Left colon (tissue), 2 donors: ENCODE data around the gene MYH14. TPM values are rescaled to one million over a fixed set of nuclear protein-coding genes. Genes with fewer than 3 reads are reported as not detected.
A peak's percentile ranks its signal among the peaks of the same experiment; 100 is the strongest.

Experiments used
- ATAC-seq: fragments of 200-7000 bp; cut with Tn5 transposase; one replicate; pipeline ENCODE4 v1.9.1; 2020; ENCODE audit warnings: mild to moderate bottlenecking, moderate library complexity
- DNase-seq, 2 donors: peaks; one replicate each; pipeline ENCODE4 v3.0.0-alpha.2; 2020
- intact Hi-C, 2 donors: fragments of 100-400 bp; cut with DNase I in 1 of 2; cut with micrococcal nuclease in 1 of 2; formaldehyde crosslinking; loops; one replicate each; pipeline versions ENCODE4 v1.11.2 to v1.14.0; 2022; cut with DNase I, micrococcal nuclease
- total RNA-seq, 2 donors: library from RNA; stranded (reverse); fragmentation: NEBNext Ultra II Directional; extraction: Animal tissue kit (Norgen Biotek cat#: 25700); gene quantifications; one replicate each; pipeline ENCODE4 v1.2.1, GENCODE V29; 2021
- donor health status: DM: no; HTN: no; CAD: no.
- donor health status: DM: yes; HTN: yes; CAD: no.

MYH14 gene
- total RNA-seq, 2 donors from 2014 or later = 455 to 653 TPM

DNA sequence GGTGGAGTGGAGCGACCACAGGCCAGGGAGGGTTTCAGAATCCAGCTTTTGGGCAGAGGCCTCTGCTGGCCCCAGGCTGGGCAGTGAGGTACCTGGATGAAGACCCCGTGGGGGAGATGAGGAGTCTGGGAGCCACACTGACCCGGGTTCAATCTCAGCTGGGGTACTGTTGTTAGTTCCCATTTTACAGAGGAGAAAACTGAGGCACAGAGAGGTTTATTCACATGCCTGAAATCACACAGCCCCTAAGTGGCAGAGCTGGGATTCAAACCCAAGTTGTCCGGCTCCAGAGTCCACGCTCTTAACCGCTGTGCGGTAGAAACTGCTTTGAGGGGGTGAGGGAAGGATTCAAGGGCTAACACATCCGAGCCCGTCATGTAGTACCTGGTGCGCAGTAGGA lies 45.0 kb downstream of the MYH14 start:
- intact Hi-C loops = no loop called here
- ATAC-seq (peak; percentile 6), DNase-seq (no peak)

DNA sequence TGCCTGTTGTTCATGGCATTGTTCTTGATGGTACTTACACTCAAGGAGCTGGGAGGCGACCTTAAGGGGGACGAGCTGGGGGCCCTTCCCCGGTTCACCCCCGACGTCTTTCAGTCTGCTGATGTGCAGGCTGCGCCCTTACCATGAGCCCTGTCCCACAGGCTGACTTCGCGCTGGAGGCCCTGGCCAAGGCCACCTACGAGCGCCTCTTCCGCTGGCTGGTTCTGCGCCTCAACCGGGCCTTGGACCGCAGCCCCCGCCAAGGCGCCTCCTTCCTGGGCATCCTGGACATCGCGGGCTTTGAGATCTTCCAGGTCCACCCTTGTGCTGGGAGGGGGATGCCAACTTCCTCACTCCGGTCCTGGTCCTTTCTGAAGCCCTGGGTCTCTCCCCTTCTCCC lies 45.4 kb downstream of the MYH14 start:
- DNase-seq (no peak), ATAC-seq (peak; percentile 6)
- intact Hi-C loops = no loop called here

DNA sequence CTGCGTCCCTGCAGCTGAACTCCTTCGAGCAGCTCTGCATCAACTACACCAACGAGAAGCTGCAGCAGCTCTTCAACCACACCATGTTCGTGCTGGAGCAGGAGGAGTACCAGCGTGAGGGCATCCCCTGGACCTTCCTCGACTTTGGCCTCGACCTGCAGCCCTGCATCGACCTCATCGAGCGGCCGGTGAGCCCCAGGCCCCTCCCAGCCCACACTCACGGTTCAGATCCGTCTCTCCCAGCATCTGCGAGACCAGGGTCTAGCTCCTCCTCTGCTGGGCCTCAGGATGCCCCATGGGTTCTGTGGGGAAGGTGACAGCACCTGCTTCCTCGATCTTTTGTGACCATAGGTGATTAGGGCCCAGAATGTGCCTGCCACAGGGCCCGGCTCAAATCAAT lies 46.2 kb downstream of the MYH14 start:
- ATAC-seq (no peak), DNase-seq (no peak)

GRCh38 chr19:50250450-50251136 lies 47.2 kb downstream of the MYH14 start:
- no peak for DNase-seq
- intact Hi-C loops = no loop called here

More for the DNA sequence above, 46.2 kb downstream of the MYH14 start:
- intact Hi-C loops = no loop called here

GRCh38 chr19:50252111-50252886 lies 48.9 kb downstream of the MYH14 start:
- intact Hi-C loops = no loop called here
- ATAC-seq = peak; percentile 53
- DNase-seq = peak in 1 of 2 donors; percentile 28

More at GRCh38 chr19:50250450-50251136, 47.2 kb downstream of the MYH14 start:
- ATAC-seq = no peak

DNA sequence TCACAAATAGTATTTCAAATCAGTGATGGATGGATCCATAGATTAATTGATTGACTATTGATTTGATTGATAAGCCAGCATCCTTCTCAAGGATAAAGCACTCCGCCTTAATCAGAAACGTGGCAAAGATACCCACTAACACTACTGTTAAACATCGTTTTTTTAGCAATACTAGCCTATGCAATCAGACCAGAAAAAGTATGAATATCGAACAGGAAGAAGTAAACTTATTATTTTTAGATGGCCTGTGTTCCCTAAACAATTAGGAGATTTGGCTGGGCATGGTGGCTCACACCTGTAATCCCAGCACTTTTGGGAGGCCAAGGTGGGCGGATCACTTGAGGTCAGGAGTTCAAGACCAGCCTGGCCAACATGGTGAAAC lies 49.5 kb downstream of the MYH14 start:
- intact Hi-C loops = no loop called here
- no peak for DNase-seq
- no peak for ATAC-seq

DNA sequence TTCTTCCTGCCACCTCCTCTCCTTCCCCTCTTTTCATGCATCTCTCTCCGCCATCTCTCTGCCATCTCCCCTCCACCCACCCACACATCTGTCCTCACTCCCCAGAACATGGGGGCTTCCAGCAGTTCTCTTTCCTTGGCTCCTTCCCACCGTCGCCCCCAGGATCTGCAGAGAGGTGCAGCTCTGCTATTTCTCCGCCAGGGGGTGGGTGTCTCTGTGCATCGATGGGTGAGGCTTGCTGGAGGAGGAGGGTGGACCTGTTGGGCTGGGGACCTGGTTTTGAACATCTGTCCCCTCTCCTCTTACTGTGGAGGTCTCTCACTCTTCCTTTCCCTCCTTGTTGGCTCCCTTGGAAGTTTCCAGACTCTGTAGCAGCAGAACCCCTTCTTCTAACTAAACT lies 51.7 kb downstream of the MYH14 start:
- ATAC-seq = no peak
- intact Hi-C loops = no loop called here

GRCh38 chr19:50257141-50257540 lies 53.7 kb downstream of the MYH14 start:
- ATAC-seq = no peak
- DNase-seq = no peak
- intact Hi-C loops = no loop called here

More for the DNA sequence above, 51.7 kb downstream of the MYH14 start:
- no peak for DNase-seq

DNA sequence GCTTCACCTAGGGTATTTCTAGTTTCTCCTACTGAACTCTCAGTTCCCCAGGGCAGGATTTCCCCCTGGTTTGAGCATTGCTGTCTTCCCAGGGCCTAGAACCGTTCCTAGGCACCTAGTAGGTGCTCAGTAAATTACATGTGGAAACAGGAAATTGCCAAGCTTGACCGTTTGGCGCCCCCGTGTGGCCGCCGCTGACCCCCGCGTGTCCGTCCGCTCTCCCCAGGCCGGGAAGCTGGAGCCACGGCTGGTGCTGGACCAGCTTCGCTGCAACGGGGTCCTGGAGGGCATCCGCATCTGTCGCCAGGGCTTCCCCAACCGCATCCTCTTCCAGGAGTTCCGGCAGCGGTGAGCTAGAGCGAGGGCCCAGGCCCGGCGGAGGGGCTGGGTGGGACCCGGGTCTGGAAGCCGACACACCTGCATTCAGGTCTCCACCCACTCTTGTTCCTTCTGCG lies 55.5 kb downstream of the MYH14 start:
- ATAC-seq (peak; percentile 34), DNase-seq (peak in 1 of 2 donors; percentile 29)
- intact Hi-C loops = no loop called here

DNA sequence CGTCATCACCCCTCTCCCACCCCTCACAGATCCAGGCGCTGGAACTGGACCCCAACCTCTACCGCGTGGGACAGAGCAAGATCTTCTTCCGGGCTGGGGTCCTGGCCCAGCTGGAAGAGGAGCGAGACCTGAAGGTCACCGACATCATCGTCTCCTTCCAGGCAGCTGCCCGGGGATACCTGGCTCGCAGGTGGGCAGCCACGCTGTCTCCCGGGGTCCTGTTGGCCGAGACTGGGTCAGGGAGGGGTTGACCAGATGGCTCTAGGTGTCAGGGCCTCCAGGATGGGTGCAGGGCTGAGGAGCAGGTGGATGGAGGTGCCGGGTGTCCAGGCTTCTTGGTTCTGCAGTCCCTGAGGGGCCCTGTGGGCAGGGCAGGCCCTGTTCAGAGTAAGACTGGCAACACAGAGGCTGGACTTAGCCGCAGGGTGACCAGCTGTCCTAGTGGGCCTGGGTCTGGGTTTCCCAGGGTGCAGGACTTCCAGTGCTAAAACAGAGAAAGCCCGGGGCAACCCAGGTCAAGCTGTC lies 58.1 kb downstream of the MYH14 start:
- DNase-seq = no peak
- intact Hi-C loops = no loop called here
- ATAC-seq = no peak

GRCh38 chr19:50263176-50263575 lies 59.8 kb downstream of the MYH14 start:
- intact Hi-C loops = no loop called here
- no peak for DNase-seq
- ATAC-seq = no peak

- DNase-seq (no peak), ATAC-seq (no peak)
- intact Hi-C loops = no loop called here
Measured at GRCh38 chr19:50264483-50265186, 61.2 kb downstream of the MYH14 start.

DNA sequence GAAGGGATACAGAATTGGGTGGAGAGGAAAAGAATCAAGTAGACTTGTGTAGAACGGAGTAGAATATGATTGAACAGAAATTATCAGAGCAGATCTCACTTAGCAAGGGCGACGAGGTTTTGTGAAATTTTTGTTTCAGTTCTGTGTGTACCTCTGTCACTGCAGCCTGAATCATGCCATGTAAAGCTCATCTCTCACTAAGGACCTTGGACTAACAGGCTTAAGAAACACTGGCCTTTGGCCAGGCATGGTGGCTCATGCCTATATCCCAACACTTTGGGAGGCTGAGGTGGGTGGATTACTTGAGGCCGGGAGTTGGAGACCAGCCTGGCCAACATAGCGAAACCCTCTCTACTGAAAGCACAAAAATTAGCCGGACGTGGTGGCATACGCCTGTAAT lies 62.6 kb downstream of the MYH14 start:
- DNase-seq = no peak
- no peak for ATAC-seq

DNA sequence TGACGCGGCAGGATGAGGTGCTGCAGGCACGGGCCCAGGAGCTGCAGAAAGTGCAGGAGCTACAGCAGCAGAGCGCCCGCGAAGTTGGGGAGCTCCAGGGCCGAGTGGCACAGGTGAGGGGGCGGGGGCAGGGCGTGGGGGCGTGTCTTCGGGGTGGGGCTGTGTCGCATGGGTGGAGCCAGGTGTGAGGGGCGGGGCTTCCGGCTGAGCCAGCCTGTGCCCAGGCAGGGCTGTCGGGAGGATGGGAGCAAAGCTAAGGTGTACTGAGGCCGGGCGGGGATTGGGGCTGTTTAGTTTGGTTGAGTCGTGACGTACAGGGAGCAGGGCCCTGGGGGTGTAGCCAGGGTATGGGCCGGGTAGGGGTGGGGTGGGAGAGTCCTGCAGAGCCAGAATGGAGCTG lies 63.5 kb downstream of the MYH14 start:
- intact Hi-C loops = no loop called here
- ATAC-seq (peak; percentile 85), DNase-seq (peak; percentile 59 to 61)

More for the DNA sequence above, 62.6 kb downstream of the MYH14 start:
- intact Hi-C loops = no loop called here

DNA sequence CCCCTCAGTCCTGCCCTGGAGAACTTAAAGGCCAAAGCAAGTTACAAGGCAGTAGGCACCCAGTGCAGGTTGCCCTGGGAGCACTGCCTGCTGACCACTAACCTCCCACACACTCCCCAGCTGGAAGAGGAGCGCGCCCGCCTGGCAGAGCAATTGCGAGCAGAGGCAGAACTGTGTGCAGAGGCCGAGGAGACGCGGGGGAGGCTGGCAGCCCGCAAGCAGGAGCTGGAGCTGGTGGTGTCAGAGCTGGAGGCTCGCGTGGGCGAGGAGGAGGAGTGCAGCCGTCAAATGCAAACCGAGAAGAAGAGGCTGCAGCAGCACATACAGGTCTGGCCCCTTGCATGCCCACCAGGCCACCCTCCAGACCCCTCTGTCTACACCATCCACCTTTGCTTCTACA lies 64.6 kb downstream of the MYH14 start:
- intact Hi-C loops = no loop called here
- DNase-seq (no peak), ATAC-seq (no peak)

DNA sequence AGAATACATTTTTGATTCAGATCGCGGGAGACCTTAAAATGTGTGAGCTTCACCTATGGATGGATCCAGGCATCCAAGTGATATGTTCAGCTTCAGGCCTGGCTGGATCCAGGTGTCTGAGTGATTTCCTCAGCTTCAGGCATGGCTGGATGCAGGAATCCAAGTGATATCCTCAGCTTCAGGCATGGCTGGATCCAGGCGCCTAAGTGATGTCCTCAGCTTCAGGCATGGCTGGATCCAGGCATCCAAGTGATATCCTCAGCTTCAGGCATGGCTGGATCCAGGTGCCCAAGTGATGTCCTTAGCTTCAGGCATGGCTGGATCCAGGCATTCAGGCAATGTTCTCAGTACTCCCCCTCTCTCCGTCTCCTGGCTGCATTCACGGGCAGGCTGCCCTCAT lies 65.1 kb downstream of the MYH14 start:
- intact Hi-C loops = no loop called here
- DNase-seq = no peak
- no peak for ATAC-seq

GRCh38 chr19:50269653-50270052 lies 66.2 kb downstream of the MYH14 start:
- DNase-seq (no peak), ATAC-seq (no peak)
- intact Hi-C loops = no loop called here

GRCh38 chr19:50272263-50272897 lies 69.0 kb downstream of the MYH14 start:
- no peak for ATAC-seq
- intact Hi-C loops = no loop called here
- DNase-seq = no peak

- intact Hi-C loops = no loop called here
- ATAC-seq = no peak
- DNase-seq = no peak
Measured at GRCh38 chr19:50273821-50274220, 70.4 kb downstream of the MYH14 start.
